Right cardiac atrium (tissue), 5 donors: ENCODE measurements around the gene LIMA1. TPM values are rescaled to one million over a fixed set of nuclear protein-coding genes. Genes with fewer than 3 reads are reported as not detected.

Experiments
- ATAC-seq, 2 donors: fragments of 200-7000 bp; cut with Tn5 transposase; one replicate each; pipeline versions ENCODE4 v1.8.0 to v1.9.1; 2020; ENCODE audit warnings: moderate library complexity in 2 of 2, mild to moderate bottlenecking in 1 of 2
- DNase-seq, 3 donors: peaks; one replicate each; pipeline ENCODE4 v3.0.0-alpha.2; 2020
- H3K27ac ChIP-seq: one replicate; pipeline ENCODE4 v1.5.1; 2013; ENCODE audit warnings: mild to moderate bottlenecking, low read length, control low read depth, moderate library complexity
- H3K27me3 ChIP-seq: one replicate; pipeline ENCODE4 v1.6.1; 2013; ENCODE audit not compliant: control insufficient read depth, insufficient read depth
- H3K4me1 ChIP-seq: one replicate; pipeline ENCODE4 v1.6.1; 2013; ENCODE audit warnings: low read length; ENCODE audit not compliant: control insufficient read depth, insufficient read depth
- H3K4me3 ChIP-seq: one replicate; pipeline ENCODE4 v1.5.1; 2013; ENCODE audit warnings: low read length, control low read depth
- H3K9me3 ChIP-seq: one replicate; pipeline ENCODE4 v1.6.1; 2013; ENCODE audit warnings: low read length; ENCODE audit not compliant: control insufficient read depth
- WGBS: extraction: QIAGEN DNeasy Blood & Tissue Kit; methylation state at CpG from one replicate; pipeline ENCODE4 v1.1.7; 2013; 5-methylcytosine and 5-hydroxymethylcytosine counted together
- intact Hi-C, 4 donors: fragments of 100-400 bp; cut with DNase I; formaldehyde crosslinking; loops; one replicate each; pipeline versions ENCODE4 v1.11.0 to v1.14.0; 2022 to 2023
- polyA plus RNA-seq: library from polyadenylated mRNA; stranded (reverse); fragments of 200-250 nt; gene quantifications from one replicate; pipeline ENCODE4 v1.2.3, GENCODE V29; 2013
- total RNA-seq, 4 donors: library from RNA; stranded (reverse); fragmentation: NEBNext Ultra II Directional; extraction: Animal tissue kit (Norgen Biotek cat#: 25700); gene quantifications; one replicate each; pipeline ENCODE4 v1.2.1, GENCODE V29; 2021
- donor health status: healthy with polysubstance abuse.
- donor health status: DM: no; HTN: yes; CAD: no.
- donor health status: DM: no; HTN: no; CAD: no.
- donor health status: DM: no; HTN: yes; CAD: no; lungs with severe emphysema.
- donor health status: DM: yes; HTN: yes; CAD: no.

Gene LIMA1
- total and polyA plus RNA-seq, 5 donors = 19.9 to 33.5 (median 22.3) TPM

DNA sequence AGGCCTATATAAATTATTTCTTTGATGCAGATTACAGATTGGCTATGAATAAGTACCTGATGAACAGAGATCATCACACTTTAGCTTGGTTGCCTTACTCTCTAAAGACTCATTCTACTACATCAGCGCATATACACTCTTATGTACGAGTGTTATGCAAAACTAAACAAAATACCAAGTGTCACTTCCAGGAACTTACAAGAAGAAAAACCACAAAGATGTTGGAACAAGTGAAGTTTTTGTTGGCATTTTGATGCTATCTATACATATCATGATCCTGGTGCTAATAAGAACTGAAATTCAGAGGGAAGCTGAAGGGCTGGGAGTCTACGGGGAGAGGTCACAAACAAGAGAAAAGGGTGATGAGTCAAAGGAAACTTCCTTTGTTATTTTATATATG, 68.3 kb downstream of the LIMA1 start:
- ATAC-seq (no peak), DNase-seq (no peak)
- 90% methylated on average over 3 of the region's 3 CpGs for WGBS
- intact Hi-C loops = loop anchor here in 1 of 4 donors (10.0 kb wide), 1 partner anchor 100 kb away; no protein-coding TSS in a partner anchor
- Histone ChIP-seq H3K9me3 (no peaks in the 10 kb centered on the region), H3K27ac (no peak overlapping the region), H3K4me3 (no peak overlapping the region), H3K4me1 (peaks cover 5% of the 10 kb centered on the region), H3K27me3 (no peaks in the 10 kb centered on the region)

DNA sequence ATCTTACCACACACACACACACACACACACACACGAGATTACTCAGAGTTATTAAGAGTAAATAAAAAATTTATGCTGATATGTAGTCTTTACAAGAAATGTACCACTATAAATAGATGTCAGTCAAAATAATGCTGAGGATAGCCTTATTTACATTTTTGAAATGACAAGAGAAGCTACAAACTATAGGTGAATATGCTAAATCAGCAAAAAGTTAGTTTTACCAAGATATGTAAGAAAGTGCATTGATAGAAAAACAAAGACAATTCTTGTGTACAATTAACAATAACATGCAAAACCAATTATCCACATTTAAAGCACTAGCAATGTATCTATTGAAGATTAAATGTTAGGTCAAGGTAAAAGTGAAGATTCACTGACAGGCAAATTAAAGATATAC, 69.3 kb downstream of the LIMA1 start:
- WGBS = 53% methylated on average over 1 of the region's 1 CpG
- H3K4me3 ChIP-seq = no peak overlapping the region
- DNase-seq (no peak), ATAC-seq (no peak)
- no peaks in the 10 kb centered on the region for H3K27me3 ChIP-seq
- intact Hi-C loops = loop anchor here in 1 of 4 donors (10.0 kb wide), 1 partner anchor 101 kb away; no protein-coding TSS in a partner anchor
- H3K4me1 ChIP-seq = peaks cover 4% of the 10 kb centered on the region
- H3K27ac ChIP-seq = no peak overlapping the region
- no peaks in the 10 kb centered on the region for H3K9me3 ChIP-seq

DNA sequence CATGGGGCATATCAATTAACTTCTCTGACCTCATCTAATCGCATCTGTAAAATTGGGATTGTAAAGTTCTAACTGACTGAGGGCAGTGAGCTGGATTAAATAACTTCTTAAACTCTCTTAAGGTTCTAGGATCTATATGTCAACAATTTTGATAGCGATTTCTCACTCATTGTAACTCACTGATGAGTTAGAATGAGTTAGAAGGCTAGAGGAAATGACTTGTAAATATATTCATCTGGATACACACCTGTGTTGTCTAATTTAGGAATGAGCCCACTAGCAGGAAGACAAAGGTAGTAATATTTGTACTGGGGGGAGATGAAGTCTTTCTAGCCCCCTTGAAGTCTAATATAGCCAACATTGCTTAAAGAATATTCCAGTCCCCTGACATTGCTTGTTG, 69.9 kb downstream of the LIMA1 start:
- intact Hi-C loops = loop anchor here in 1 of 4 donors (10.0 kb wide), 1 partner anchor 101 kb away; no protein-coding TSS in a partner anchor
- H3K27ac ChIP-seq = no peak overlapping the region
- no peak for ATAC-seq
- H3K27me3 ChIP-seq = no peaks in the 10 kb centered on the region
- no peaks in the 10 kb centered on the region for H3K9me3 ChIP-seq
- WGBS = 92% methylated on average over 2 of the region's 2 CpGs
- no peak overlapping the region for H3K4me3 ChIP-seq
- peaks cover 4% of the 10 kb centered on the region for H3K4me1 ChIP-seq
- DNase-seq = no peak

DNA sequence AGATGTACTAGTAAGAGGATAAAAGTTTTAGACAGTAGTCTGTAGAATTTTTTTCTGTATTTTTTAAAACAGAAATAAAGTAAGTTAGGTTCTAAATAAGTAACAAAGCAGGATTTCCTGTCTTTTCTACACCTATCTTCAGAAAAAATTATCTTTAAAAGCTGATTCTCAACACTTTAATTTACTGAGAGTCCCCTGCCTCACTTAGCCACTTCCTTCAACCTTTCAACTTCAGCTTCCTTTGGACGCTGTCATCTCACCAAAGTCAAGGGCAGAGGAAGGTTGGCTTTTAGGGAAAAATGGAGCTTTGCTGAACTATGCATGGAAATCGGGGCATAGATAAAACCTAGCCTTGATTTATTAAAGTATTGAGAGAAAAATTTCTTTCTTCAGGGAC, 71.3 kb downstream of the LIMA1 start:
- no peak overlapping the region for H3K4me3 ChIP-seq
- ATAC-seq (no peak), DNase-seq (no peak)
- intact Hi-C loops = loop anchor here in 1 of 4 donors (10.0 kb wide), 1 partner anchor 103 kb away; no protein-coding TSS in a partner anchor
- H3K27ac ChIP-seq = peak overlapping the region; percentile 67
- no peaks in the 10 kb centered on the region for H3K9me3 ChIP-seq
- H3K27me3 ChIP-seq = no peaks in the 10 kb centered on the region
- WGBS = 48% methylated on average over 2 of the region's 2 CpGs
- peaks cover 2% of the 10 kb centered on the region for H3K4me1 ChIP-seq

DNA sequence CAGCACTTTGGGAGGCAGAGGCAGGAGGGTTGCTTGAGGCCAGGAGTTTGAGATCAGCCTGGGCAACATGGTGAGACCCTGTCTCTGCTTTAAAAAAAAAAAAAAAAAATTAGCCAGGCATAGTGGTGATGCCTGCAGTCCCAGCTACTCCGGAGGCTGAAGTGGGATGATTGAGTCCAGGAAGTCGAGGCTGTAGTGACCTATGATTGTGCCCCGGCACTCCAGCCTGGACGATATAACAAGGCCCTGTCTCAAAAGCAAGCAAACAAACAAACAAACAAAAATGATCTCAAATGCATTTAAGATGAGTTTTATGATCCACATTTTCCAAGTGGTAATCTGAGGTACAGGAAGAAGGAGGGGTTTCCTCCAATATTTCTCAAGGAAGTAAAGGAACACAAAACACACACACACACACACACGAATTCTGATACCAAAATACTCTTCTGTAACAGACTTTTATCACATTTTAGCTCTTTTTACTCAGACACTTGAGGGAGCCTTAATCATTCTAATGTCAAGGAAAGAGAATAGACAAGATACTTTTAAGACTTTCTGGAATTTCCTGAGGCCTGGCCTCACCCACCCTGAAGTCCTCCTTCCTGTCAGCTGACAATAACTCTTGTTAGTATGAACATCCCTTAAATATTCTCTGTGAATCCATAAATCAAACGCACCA, 71.8 kb downstream of the LIMA1 start:
- H3K9me3 ChIP-seq = no peaks in the 10 kb centered on the region
- H3K27ac ChIP-seq = peak overlapping the region; percentile 57
- WGBS = 43% methylated on average over 6 of the region's 6 CpGs
- H3K4me1 ChIP-seq = peaks cover 2% of the 10 kb centered on the region
- intact Hi-C loops = loop anchor here in 1 of 4 donors (10.0 kb wide), 1 partner anchor 103 kb away; no protein-coding TSS in a partner anchor
- DNase-seq (no peak), ATAC-seq (peak; percentile 60 to 70)
- H3K27me3 ChIP-seq = no peaks in the 10 kb centered on the region
- no peak overlapping the region for H3K4me3 ChIP-seq

DNA sequence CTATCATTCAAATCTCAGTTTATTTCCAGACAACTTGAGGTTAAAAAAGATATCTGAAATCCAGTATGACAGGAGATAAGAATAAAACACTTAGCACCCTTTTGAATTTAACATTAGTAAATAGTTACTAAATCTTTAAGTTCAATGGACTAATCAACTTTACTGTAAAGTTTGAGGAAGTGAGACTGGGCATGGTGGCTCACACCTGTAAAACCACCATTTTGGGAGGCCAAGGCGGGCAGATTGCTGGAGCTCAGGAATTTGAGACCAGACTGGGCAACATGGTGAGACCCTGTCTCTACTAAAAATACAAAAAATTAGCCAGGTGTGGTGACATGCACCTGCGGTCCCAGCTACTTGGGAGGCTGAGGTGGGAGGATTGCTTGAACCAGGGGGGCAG, 75.9 kb downstream of the LIMA1 start:
- intact Hi-C loops = loop anchor here in 1 of 4 donors (10.0 kb wide), 1 partner anchor 107 kb away; no protein-coding TSS in a partner anchor
- WGBS = 98% methylated on average over 2 of the region's 2 CpGs
- Histone ChIP-seq H3K4me1 (peaks cover 2% of the 10 kb centered on the region), H3K4me3 (no peak overlapping the region), H3K9me3 (no peaks in the 10 kb centered on the region), H3K27ac (no peak overlapping the region), H3K27me3 (no peaks in the 10 kb centered on the region)
- ATAC-seq (no peak), DNase-seq (no peak)

DNA sequence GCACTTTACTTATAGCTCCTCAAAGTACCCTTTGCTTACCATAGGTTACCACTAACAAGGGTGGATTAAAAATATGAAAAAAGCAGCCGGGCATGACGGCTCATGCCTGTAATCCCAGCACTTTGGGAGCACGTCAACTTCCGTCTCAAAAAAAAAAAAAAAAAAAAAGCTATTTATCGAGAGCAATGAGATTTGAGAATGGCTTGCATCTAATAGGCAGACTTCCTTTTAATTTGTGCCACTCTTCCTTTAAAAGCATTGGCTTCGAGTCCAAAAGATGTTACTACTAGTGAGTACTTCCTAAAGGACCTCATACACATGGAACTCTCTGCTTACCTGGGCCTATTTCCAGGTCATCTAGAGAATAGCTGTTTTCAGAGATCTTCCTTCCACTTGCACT, 77.7 kb downstream of the LIMA1 start:
- DNase-seq (no peak), ATAC-seq (no peak)
- H3K27ac ChIP-seq = no peak overlapping the region
- intact Hi-C loops = loop anchor here in 1 of 4 donors (10.0 kb wide), 1 partner anchor 109 kb away; no protein-coding TSS in a partner anchor
- H3K4me3 ChIP-seq = no peak overlapping the region
- peaks cover 2% of the 10 kb centered on the region for H3K4me1 ChIP-seq
- H3K9me3 ChIP-seq = no peaks in the 10 kb centered on the region
- no peaks in the 10 kb centered on the region for H3K27me3 ChIP-seq
- 93% methylated on average over 6 of the region's 6 CpGs for WGBS

DNA sequence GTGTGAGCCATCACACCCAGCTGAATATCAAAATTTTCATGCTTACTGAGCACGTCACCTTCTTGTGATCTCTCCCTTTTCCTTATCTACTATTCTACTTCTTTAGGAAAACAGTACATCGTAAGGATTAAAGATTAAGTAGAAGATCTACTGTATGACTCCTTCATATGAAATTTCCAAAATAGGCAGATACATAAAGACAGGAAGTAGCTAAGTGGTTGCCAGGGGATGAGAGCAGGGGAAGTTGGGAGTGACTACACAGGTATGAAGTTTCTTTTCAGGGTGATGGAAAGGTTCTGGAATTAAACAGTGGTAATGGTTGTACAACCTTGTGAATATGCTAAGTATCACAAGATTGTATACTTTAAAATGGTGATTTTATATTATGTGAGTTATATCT, 79.6 kb downstream of the LIMA1 start:
- H3K4me3 ChIP-seq = no peak overlapping the region
- no peak for ATAC-seq
- H3K27ac ChIP-seq = no peak overlapping the region
- no peaks in the 10 kb centered on the region for H3K4me1 ChIP-seq
- no peaks in the 10 kb centered on the region for H3K9me3 ChIP-seq
- WGBS = 88% methylated on average over 2 of the region's 2 CpGs
- intact Hi-C loops = loop anchor here in 1 of 4 donors (10.0 kb wide), 1 partner anchor 111 kb away; no protein-coding TSS in a partner anchor
- no peak for DNase-seq
- H3K27me3 ChIP-seq = no peaks in the 10 kb centered on the region

DNA sequence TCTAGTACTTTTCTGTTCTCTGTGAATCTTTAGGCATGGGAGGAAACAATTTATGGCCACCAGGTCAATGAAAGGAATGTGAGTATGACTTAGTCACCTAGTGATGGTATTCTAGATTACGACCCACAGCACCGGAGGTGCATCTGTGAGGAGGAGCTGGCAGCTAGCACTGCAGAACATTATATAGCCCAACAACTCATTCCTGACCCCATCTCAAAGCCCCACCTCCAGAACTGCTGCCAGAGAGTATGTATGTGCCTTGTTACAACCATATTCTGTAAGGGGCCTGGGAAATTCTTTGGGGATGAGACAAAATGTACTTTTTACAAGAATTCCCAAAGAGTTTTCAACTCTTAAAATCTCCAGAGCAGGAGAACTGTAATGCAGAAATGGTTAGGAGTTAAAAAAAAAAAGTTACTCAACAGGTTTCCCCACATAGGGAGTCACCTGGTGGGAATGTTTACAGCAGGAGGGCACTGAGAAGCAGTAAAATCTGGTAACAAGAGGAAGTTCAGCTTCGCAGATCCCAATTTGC, 81.3 kb downstream of the LIMA1 start:
- Histone ChIP-seq H3K4me3 (no peak overlapping the region), H3K27me3 (no peaks in the 10 kb centered on the region), H3K9me3 (no peaks in the 10 kb centered on the region), H3K27ac (no peak overlapping the region), H3K4me1 (no peaks in the 10 kb centered on the region)
- intact Hi-C loops = loop anchor here in 1 of 4 donors (10.0 kb wide), 1 partner anchor 113 kb away; no protein-coding TSS in a partner anchor
- 79% methylated on average over 3 of the region's 3 CpGs for WGBS
- DNase-seq (no peak), ATAC-seq (no peak)

DNA sequence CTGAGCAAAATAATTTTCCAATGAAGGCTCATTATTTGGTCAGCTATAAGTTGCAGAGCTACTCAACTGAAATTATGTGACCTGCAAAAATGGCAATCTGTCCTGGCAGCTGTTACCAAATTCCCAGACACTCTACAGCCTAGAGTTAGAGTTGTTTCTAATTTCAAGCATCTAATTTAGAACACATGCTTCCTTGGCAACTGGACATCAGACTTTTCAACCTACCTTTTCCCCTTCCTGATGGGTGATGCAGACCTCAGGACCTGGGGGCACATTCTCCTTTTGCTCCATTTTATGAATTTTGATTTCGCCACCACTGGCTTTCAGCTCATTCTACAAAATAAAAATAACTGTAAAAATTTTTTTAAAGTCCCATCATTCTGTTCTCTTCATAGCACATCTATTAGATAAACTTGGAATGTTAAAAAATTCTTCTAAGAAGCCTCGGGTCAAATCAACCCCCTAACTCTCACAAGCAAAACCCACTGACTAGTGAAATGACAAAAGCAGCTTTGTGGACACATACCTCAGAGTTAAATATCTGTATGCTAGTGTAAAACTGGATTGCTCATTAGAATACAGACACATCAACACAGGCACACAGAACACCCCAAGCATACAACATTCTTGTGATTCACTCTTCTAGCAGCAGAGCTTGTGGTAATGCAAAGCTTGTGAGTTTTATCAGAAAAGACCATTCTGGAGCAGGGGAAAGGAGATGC, 82.6 kb downstream of the LIMA1 start:
- Histone ChIP-seq H3K9me3 (no peaks in the 10 kb centered on the region), H3K4me1 (no peaks in the 10 kb centered on the region), H3K4me3 (no peak overlapping the region), H3K27ac (no peak overlapping the region), H3K27me3 (no peaks in the 10 kb centered on the region)
- intact Hi-C loops = loop anchor here in 1 of 4 donors (10.0 kb wide), 1 partner anchor 114 kb away; no protein-coding TSS in a partner anchor
- DNase-seq = no peak
- WGBS = 57% methylated on average over 2 of the region's 2 CpGs
- no peak for ATAC-seq

DNA sequence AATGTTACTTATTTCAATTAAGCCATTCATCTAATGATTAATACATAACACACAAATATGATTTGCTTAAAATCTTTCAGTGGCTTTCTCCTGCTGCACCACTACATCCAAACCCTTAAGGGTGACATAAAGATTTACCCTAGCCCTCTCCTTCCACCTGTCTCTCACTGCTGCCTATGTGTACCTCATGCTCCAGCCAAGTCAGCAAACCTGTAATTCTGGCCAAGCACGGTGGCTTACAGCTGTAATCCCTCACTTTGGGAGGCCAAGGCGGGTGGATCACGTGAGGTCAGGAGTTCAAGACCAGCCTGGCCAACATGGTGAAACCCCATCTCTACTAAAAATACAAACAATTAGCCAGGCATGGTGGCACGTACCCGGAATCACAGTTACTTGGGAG, 84.5 kb downstream of the LIMA1 start:
- no peaks in the 10 kb centered on the region for H3K9me3 ChIP-seq
- no peak overlapping the region for H3K27ac ChIP-seq
- H3K4me3 ChIP-seq = no peak overlapping the region
- WGBS = 92% methylated on average over 5 of the region's 5 CpGs
- no peak for DNase-seq
- no peaks in the 10 kb centered on the region for H3K27me3 ChIP-seq
- ATAC-seq = no peak
- intact Hi-C loops = no loop called here
- H3K4me1 ChIP-seq = no peaks in the 10 kb centered on the region
